GM12891 (cell line): Measurements from ENCODE around the gene TBC1D1.

Experiments
- DNase-seq: peaks from one replicate; pipeline ENCODE4 v3.0.0; 2011; ENCODE audit warnings: low spot score; ENCODE audit not compliant: insufficient read length
- FAIRE-seq: peaks from 2 replicates; lab custom pipeline; 2011; peaks lifted over from hg19 to GRCh38; lab: Jason Lieb, UNC
- PAX5 ChIP-seq: IDR thresholded peaks from 2 replicates; pipeline ENCODE4 v1.6.1; 2011; ENCODE audit warnings: low read length, moderate library complexity, mild to moderate bottlenecking; ENCODE audit not compliant: insufficient read depth, severe bottlenecking
- POLR2A ChIP-seq: IDR thresholded peaks from 2 replicates; pipeline ENCODE4 v1.6.1; 2011; ENCODE audit warnings: low read depth, low read length, control low read depth
- POLR2AphosphoS5 ChIP-seq: IDR thresholded peaks from 2 replicates; pipeline ENCODE4 v1.6.1; 2011; ENCODE audit warnings: low read depth, low read length, control low read depth
- POU2F2 ChIP-seq: IDR thresholded peaks from 2 replicates; pipeline ENCODE4 v1.6.1; 2011; ENCODE audit warnings: low read depth, mild to moderate bottlenecking, control low read depth, low read length, moderate library complexity
- SPI1 ChIP-seq: IDR thresholded peaks from 2 replicates; pipeline ENCODE4 v1.6.1; 2011; ENCODE audit warnings: low read depth, low read length, control low read depth
- TAF1 ChIP-seq: IDR thresholded peaks from 2 replicates; pipeline ENCODE4 v1.6.1; 2011; ENCODE audit warnings: low read depth, low read length, control low read depth

Gene TBC1D1

GRCh38 chr4:38131371-38132091 lies 240.6 kb downstream of the TBC1D1 start:
- no peak for DNase-seq
- peak; percentile 72 for FAIRE-seq
- peak; percentile 57; the same call in 1 of the 2 replicates for TF ChIP-seq POLR2AphosphoS5
- TF ChIP-seq POU2F2: 0 out of 2 replicates have a peak, but pooled peaks have one; percentile 54
- no peak; the same call in none of the 2 replicates for TF ChIP-seq POLR2A

- FAIRE-seq: peak; percentile 96
- DNase-seq: peak; percentile 37
- TF ChIP-seq POU2F2: peak; percentile 97
- TF ChIP-seq PAX5: peak; percentile 27
- TF ChIP-seq TAF1: peak; percentile 65; the same call in 1 of the 2 replicates
- TF ChIP-seq SPI1: peak; percentile 75
- TF ChIP-seq POLR2A: no peak
- TF ChIP-seq POLR2AphosphoS5: peak; percentile 36; the same call in 1 of the 2 replicates
These were observed 241.3 kb downstream of the TBC1D1 start for GRCh38 chr4:38132107-38132673.

GRCh38 chr4:38132843-38133662 lies 242.2 kb downstream of the TBC1D1 start:
- TF ChIP-seq SPI1 (no peak), POLR2A (no peak), TAF1 (no peak), POLR2AphosphoS5 (no peak), POU2F2 (no peak), PAX5 (no peak)
- FAIRE-seq (peak; percentile 48), DNase-seq (no peak)

GRCh38 chr4:38133711-38134480 lies 243.0 kb downstream of the TBC1D1 start:
- TF ChIP-seq SPI1: no peak
- TF ChIP-seq POLR2AphosphoS5: no peak
- no peak for TF ChIP-seq PAX5
- TF ChIP-seq TAF1: no peak
- no peak for TF ChIP-seq POLR2A
- TF ChIP-seq POU2F2: no peak
- DNase-seq (no peak), FAIRE-seq (no peak)

- TF ChIP-seq POLR2AphosphoS5 (no peak), TAF1 (no peak), PAX5 (no peak), POU2F2 (no peak), SPI1 (no peak), POLR2A (no peak)
- DNase-seq (no peak), FAIRE-seq (no peak)
These were observed 244.3 kb downstream of the TBC1D1 start for GRCh38 chr4:38135201-38135600.

GRCh38 chr4:38136604-38137003 lies 245.7 kb downstream of the TBC1D1 start:
- DNase-seq (no peak), FAIRE-seq (no peak)
- no peak for TF ChIP-seq TAF1
- no peak for TF ChIP-seq POU2F2
- TF ChIP-seq POLR2AphosphoS5: no peak
- TF ChIP-seq PAX5: no peak
- TF ChIP-seq POLR2A: no peak
- TF ChIP-seq SPI1: no peak

GRCh38 chr4:38137080-38137479 lies 246.2 kb downstream of the TBC1D1 start:
- no peak for TF ChIP-seq TAF1
- TF ChIP-seq SPI1: no peak
- no peak for TF ChIP-seq POLR2A
- TF ChIP-seq POU2F2: no peak
- TF ChIP-seq PAX5: no peak
- no peak for TF ChIP-seq POLR2AphosphoS5
- DNase-seq (no peak), FAIRE-seq (no peak)

- DNase-seq (no peak), FAIRE-seq (no peak)
- no peak for TF ChIP-seq SPI1
- TF ChIP-seq TAF1: no peak
- TF ChIP-seq POLR2AphosphoS5: no peak
- TF ChIP-seq POLR2A: no peak
- no peak for TF ChIP-seq POU2F2
- no peak for TF ChIP-seq PAX5
These were observed 247.5 kb downstream of the TBC1D1 start for GRCh38 chr4:38138363-38138762.
